ENCODE measurements around the gene IL3RA. TPM values are rescaled to one million over a fixed set of nuclear protein-coding genes. Genes with fewer than 3 reads are reported as not detected.

IL3RA gene
- total RNA-seq, 1 experiment from 2014 or later: 0.49 TPM

DNA sequence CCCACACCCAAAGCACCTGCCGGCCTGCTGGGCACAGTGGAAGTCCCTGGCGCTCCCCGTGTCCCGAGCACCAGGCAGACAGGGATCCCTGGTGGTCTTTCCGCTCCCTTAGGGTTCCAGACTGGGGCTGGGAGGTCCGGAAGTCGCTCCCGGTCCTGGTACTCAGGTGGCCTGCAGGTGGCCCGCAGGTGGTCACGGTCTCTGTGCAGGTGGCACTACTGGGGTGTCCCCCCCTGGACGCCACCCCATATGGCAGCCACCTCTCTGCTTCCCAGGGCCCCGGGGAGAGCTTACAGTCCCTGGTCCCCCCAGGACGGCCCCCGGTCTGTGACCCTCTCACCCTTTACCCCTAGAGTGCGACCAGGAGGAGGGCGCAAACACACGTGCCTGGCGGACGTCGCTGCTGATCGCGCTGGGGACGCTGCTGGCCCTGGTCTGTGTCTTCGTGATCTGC lies 41.7 kb downstream of the IL3RA start:
- intact Hi-C loops (cut with micrococcal nuclease; ENCODE audit: unreplicated experiment): no loop called here
- Histone ChIP-seq H3K4me3 (ENCODE audit: low read depth, low read length, poor library complexity, severe bottlenecking) (no peak overlapping the region), H3K4me1 (ENCODE audit: insufficient read depth, low read length, poor library complexity, severe bottlenecking) (no peaks in the 10 kb centered on the region), H3K36me3 (ENCODE audit: insufficient read depth, low read length, poor library complexity, severe bottlenecking) (peaks cover 3% of the 10 kb centered on the region), H3K9me3 (ENCODE audit: low read depth, low read length, poor library complexity, severe bottlenecking) (no peaks in the 10 kb centered on the region), H3K27ac (ENCODE audit: low read depth, low read length, poor library complexity, severe bottlenecking) (no peak overlapping the region), H3K27me3 (replicated peaks; ENCODE audit: insufficient read depth, low read depth, low read length, poor library complexity) (no peaks in the 10 kb centered on the region)
- ChIA-PET CTCF (no interaction called here), POLR2A (ENCODE audit: low non-redundant PET) (no interaction called here)
- no peak for DNase-seq (ENCODE audit: low spot score)
- BruUV-seq (replicated peaks): no TSS peak
- no peak for TF ChIP-seq CTCF (conservative IDR thresholded peaks at IDR 0.05; ENCODE audit: low read depth, low read length)
- no peak for TF ChIP-seq EZH2 (IDR thresholded peaks at IDR 0.05; ENCODE audit: borderline replicate concordance, low read depth, low read length, poor library complexity, severe bottlenecking)

DNA sequence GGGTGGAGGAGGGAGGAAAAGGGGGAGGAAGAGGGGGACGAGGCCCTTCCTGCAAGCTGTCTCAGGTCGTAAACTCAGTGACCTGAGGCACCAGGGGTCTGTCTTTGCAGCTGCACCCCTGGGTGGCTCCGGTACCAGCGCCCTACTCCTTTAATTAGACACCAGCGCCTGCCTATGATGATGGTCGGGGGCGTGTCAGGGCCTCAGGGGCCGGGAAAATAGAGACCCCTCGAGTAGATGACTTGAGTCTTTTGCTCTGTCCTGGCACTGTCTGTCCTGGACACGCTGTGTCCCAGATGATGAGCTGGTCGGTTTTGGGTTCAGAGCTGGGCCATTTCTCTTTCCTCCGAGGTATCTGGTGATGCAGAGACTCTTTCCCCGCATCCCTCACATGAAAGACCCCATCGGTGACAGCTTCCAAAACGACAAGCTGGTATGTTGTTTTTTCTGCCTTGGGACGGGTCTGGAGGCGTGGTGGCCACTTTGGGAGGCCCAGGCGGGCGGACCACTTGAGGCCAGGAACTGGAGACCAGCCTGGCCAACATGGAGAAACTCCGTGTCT lies 44.2 kb downstream of the IL3RA start:
- no TSS peak for BruUV-seq (replicated peaks)
- H3K9me3 ChIP-seq (ENCODE audit: low read depth, low read length, poor library complexity, severe bottlenecking): no peaks in the 10 kb centered on the region
- CTCF ChIA-PET: no interaction called here
- no peaks in the 10 kb centered on the region for H3K27me3 ChIP-seq (replicated peaks; ENCODE audit: insufficient read depth, low read depth, low read length, poor library complexity)
- POLR2A ChIA-PET (ENCODE audit: low non-redundant PET): no interaction called here
- DNase-seq (ENCODE audit: low spot score): peak; percentile 51
- H3K4me1 ChIP-seq (ENCODE audit: insufficient read depth, low read length, poor library complexity, severe bottlenecking): no peaks in the 10 kb centered on the region
- peaks cover 24% of the 10 kb centered on the region for H3K36me3 ChIP-seq (ENCODE audit: insufficient read depth, low read length, poor library complexity, severe bottlenecking)
- no peak for TF ChIP-seq CTCF (conservative IDR thresholded peaks at IDR 0.05; ENCODE audit: low read depth, low read length)
- TF ChIP-seq EZH2 (IDR thresholded peaks at IDR 0.05; ENCODE audit: borderline replicate concordance, low read depth, low read length, poor library complexity, severe bottlenecking): no peak
- intact Hi-C loops (cut with micrococcal nuclease; ENCODE audit: unreplicated experiment): loop anchor here (10.0 kb wide), 1 partner anchor 136 kb away; no protein-coding TSS in a partner anchor
- no peak overlapping the region for H3K4me3 ChIP-seq (ENCODE audit: low read depth, low read length, poor library complexity, severe bottlenecking)
- H3K27ac ChIP-seq (ENCODE audit: low read depth, low read length, poor library complexity, severe bottlenecking): no peak overlapping the region

DNA sequence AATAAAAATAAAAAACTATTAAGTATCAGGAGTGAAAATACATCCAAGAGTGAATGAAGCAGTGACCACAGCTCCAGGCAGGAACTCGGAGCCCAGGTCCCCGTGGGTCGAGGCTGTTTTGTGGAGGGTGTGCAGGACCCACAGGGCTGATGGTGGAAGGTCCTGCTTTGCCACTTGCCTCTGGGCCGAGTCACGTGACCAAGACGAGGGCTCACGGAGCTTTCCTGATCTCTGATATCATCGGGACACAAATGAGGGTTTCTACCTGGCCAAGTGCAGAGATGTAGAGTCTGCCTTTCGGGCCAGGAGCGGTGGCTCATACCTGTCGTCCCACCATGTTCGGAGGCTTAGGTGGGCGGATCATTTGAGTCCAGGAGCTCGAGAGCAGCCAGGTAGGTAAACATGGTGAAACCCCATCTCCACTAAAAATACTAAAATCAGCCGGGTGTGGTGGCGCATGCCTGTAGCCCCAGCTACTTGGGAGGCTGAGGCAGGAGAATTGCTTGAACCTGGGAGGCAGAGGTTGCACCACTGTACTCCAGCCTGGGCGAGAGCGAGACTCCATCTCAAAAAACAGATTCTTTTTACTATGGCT lies 48.2 kb downstream of the IL3RA start:
- peaks cover 64% of the 10 kb centered on the region for H3K36me3 ChIP-seq (ENCODE audit: insufficient read depth, low read length, poor library complexity, severe bottlenecking)
- POLR2A ChIA-PET (ENCODE audit: low non-redundant PET): no interaction called here
- no peak for DNase-seq (ENCODE audit: low spot score)

More for the DNA sequence above, 48.2 kb downstream of the IL3RA start:
- Histone ChIP-seq H3K9me3 (ENCODE audit: low read depth, low read length, poor library complexity, severe bottlenecking) (no peaks in the 10 kb centered on the region), H3K4me3 (ENCODE audit: low read depth, low read length, poor library complexity, severe bottlenecking) (no peak overlapping the region), H3K27me3 (replicated peaks; ENCODE audit: insufficient read depth, low read depth, low read length, poor library complexity) (no peaks in the 10 kb centered on the region), H3K27ac (ENCODE audit: low read depth, low read length, poor library complexity, severe bottlenecking) (no peak overlapping the region), H3K4me1 (ENCODE audit: insufficient read depth, low read length, poor library complexity, severe bottlenecking) (peaks cover 5% of the 10 kb centered on the region)
- CTCF ChIA-PET: no interaction called here
- no peak for TF ChIP-seq CTCF (conservative IDR thresholded peaks at IDR 0.05; ENCODE audit: low read depth, low read length)
- TF ChIP-seq EZH2 (IDR thresholded peaks at IDR 0.05; ENCODE audit: borderline replicate concordance, low read depth, low read length, poor library complexity, severe bottlenecking): no peak
- intact Hi-C loops (cut with micrococcal nuclease; ENCODE audit: unreplicated experiment): loop anchor here (10.0 kb wide), 1 partner anchor 140 kb away; no protein-coding TSS in a partner anchor
- BruUV-seq (replicated peaks): no TSS peak

All from A673 (cell line).